Prostate gland (tissue), 2 donors: Measurements from ENCODE around the gene SPSB3.

Experiments
- CTCF ChIP-seq, 4 experiments: fragments of 200-600 bp in 2 of 4; fragments of 450-650 bp in 2 of 4; sonication (generic) in 2 of 4; IDR thresholded peaks; 1 replicate in 3 of 4; 2 replicates in 1 of 4; pipeline ENCODE4 v1.5.1; 2016 to 2019; ENCODE audit warnings: antibody characterized with exemption in 4 of 4, mild to moderate bottlenecking in 2 of 4, moderate library complexity in 2 of 4
- POLR2A ChIP-seq: fragments of 450-650 bp; IDR thresholded peaks from one replicate; pipeline ENCODE4 v1.6.1; 2016; ENCODE audit warnings: antibody characterized with exemption, mild to moderate bottlenecking
- POLR2AphosphoS5 ChIP-seq: sonication (generic); formaldehyde crosslinking; IDR thresholded peaks from one replicate; pipeline ENCODE4 v1.6.1; 2017; ENCODE audit warnings: antibody characterized with exemption

- TF ChIP-seq POLR2A (no peak), CTCF (IDR thresholded peaks at IDR 0.05) (no peak), POLR2AphosphoS5 (no peak)
These were observed 38.0 kb upstream of the SPSB3 start for GRCh38 chr16:1820096-1820945.
